ENCODE measurements around the gene FHL5.
"Not testable (repeated sequence)": the region's sequence is repeated elsewhere in the genome, so short reads cannot be mapped to it uniquely, and the experiment has no call there.

Gene FHL5

GRCh38 chr6:96611342-96611991 is 48.5 kb downstream of the FHL5 start:
- no peak for DNase-seq

GRCh38 chr6:96613291-96613999 is 50.5 kb downstream of the FHL5 start:
- DNase-seq: no peak

- no peak for DNase-seq
Measured at GRCh38 chr6:96620851-96621250, 57.9 kb downstream of the FHL5 start.

- no peak for DNase-seq
Measured at GRCh38 chr6:96621983-96622382, 59.1 kb downstream of the FHL5 start.

- DNase-seq: no peak
Measured at GRCh38 chr6:96624957-96625356, 62.0 kb downstream of the FHL5 start.

- DNase-seq: peak; percentile 21
Measured at GRCh38 chr6:96626759-96627364, 63.9 kb downstream of the FHL5 start.

GRCh38 chr6:96631248-96631647 is 68.3 kb downstream of the FHL5 start:
- DNase-seq: no peak

GRCh38 chr6:96637979-96638378 is 75.1 kb downstream of the FHL5 start:
- not testable (repeated sequence) for DNase-seq

GRCh38 chr6:96645106-96645505 is 82.2 kb downstream of the FHL5 start:
- peak; percentile 20 for DNase-seq

GRCh38 chr6:96649926-96650325 is 87.0 kb downstream of the FHL5 start:
- no peak for DNase-seq

- no peak for DNase-seq
Measured at GRCh38 chr6:96651816-96652215, 88.9 kb downstream of the FHL5 start.

- DNase-seq: no peak
Measured at GRCh38 chr6:96652552-96652951, 89.6 kb downstream of the FHL5 start.

GRCh38 chr6:96653181-96653580 is 90.3 kb downstream of the FHL5 start:
- no peak for DNase-seq

GRCh38 chr6:96656567-96656966 is 93.6 kb downstream of the FHL5 start:
- DNase-seq: no peak

- no peak for DNase-seq
Measured at GRCh38 chr6:96657344-96657743, 94.4 kb downstream of the FHL5 start.

GRCh38 chr6:96659084-96659845 is 96.3 kb downstream of the FHL5 start:
- DNase-seq: no peak

Data from SHP77 treated with DMSO at 0.1 percent for 48 hours (cell line).